OCI-LY1 (cell line): Measurements from ENCODE around the gene FRAS1.
"Not testable (repeated sequence)": the region's sequence is repeated elsewhere in the genome, so short reads cannot be mapped to it uniquely, and the experiment has no call there.

Experiments used
- H2AFZ ChIP-seq: fragments of 200-600 bp; sonication (generic), shearing (Covaris generic); 2 replicates; pipeline ENCODE4 v1.6.0; 2014; ENCODE audit warnings: antibody characterized with exemption, mild to moderate bottlenecking, low read length
- H3F3A ChIP-seq: fragments of 200-600 bp; sonication (generic), shearing (Covaris generic); 2 replicates; pipeline ENCODE4 v1.6.0; 2014; ENCODE audit warnings: mild to moderate bottlenecking, antibody characterized with exemption, low read length, moderate library complexity; ENCODE audit not compliant: insufficient read depth
- H3K27ac ChIP-seq: fragments of 200-600 bp; sonication (generic); 2 replicates; pipeline ENCODE4 v1.5.1; 2014; ENCODE audit warnings: low read length, mixed run types, mild to moderate bottlenecking, low read depth; ENCODE audit not compliant: poor library complexity, severe bottlenecking
- H3K27me3 ChIP-seq: fragments of 200-600 bp; sonication (generic); 2 replicates; pipeline ENCODE4 v1.6.0; 2014; ENCODE audit warnings: antibody characterized with exemption, mild to moderate bottlenecking, low read length, moderate library complexity; ENCODE audit not compliant: insufficient read depth
- H3K36me3 ChIP-seq: fragments of 200-600 bp; sonication (generic); 2 replicates; pipeline ENCODE4 v1.6.1; 2014; ENCODE audit warnings: mild to moderate bottlenecking, antibody characterized with exemption, low read length, moderate library complexity, mixed read lengths; ENCODE audit not compliant: insufficient read depth
- H3K4me1 ChIP-seq: fragments of 200-600 bp; sonication (generic); 2 replicates; pipeline ENCODE4 v1.5.1; 2014; ENCODE audit warnings: mild to moderate bottlenecking, low read length, moderate library complexity; ENCODE audit not compliant: insufficient read depth, severe bottlenecking
- H3K4me2 ChIP-seq: fragments of 200-600 bp; sonication (generic), shearing (Covaris generic); 2 replicates; pipeline ENCODE4 v1.6.1; 2014; ENCODE audit warnings: low read length
- H3K4me3 ChIP-seq: fragments of 200-600 bp; sonication (generic); 2 replicates; pipeline ENCODE4 v1.5.1; 2014; ENCODE audit warnings: low read length, low read depth, mild to moderate bottlenecking, mixed read lengths; ENCODE audit not compliant: poor library complexity, severe bottlenecking
- H3K79me2 ChIP-seq: fragments of 200-600 bp; shearing (Covaris generic); 2 replicates; pipeline ENCODE4 v1.6.1; 2016; ENCODE audit warnings: mixed run types, low read length, mixed read lengths; ENCODE audit not compliant: insufficient read depth
- H3K9ac ChIP-seq: fragments of 200-600 bp; sonication (generic), shearing (Covaris generic); 2 replicates; pipeline ENCODE4 v1.6.1; 2014; ENCODE audit warnings: mild to moderate bottlenecking, low read length, mixed read lengths
- H3K9me2 ChIP-seq: fragments of 200-600 bp; sonication (generic), shearing (Covaris generic); 2 replicates; pipeline ENCODE4 v1.6.1; 2014; ENCODE audit warnings: low read depth, mild to moderate bottlenecking, low read length, mixed read lengths
- H3K9me3 ChIP-seq: fragments of 200-600 bp; shearing (Covaris generic); 2 replicates; pipeline ENCODE4 v1.6.1; 2014; ENCODE audit warnings: low read length, mixed read lengths
- H4K20me1 ChIP-seq: fragments of 200-600 bp; sonication (generic), shearing (Covaris generic); 2 replicates; pipeline ENCODE4 v1.6.0; 2016; ENCODE audit warnings: mild to moderate bottlenecking, low read length; ENCODE audit not compliant: insufficient read depth
- CTCF ChIP-seq: fragments of 200-600 bp; sonication (generic), shearing (Covaris generic); IDR thresholded peaks from 2 replicates; pipeline ENCODE4 v1.5.1; 2017; ENCODE audit warnings: mild to moderate bottlenecking, antibody characterized with exemption, low read length, moderate library complexity, mixed read lengths
- EZH2 ChIP-seq: fragments of 200-600 bp; sonication (generic), shearing (Covaris generic); IDR thresholded peaks from 2 replicates; pipeline ENCODE4 v1.8.0; 2017; ENCODE audit warnings: borderline replicate concordance, mixed run types, mild to moderate bottlenecking, antibody characterized with exemption, low read length, moderate library complexity, mixed read lengths

The FRAS1 gene

GRCh38 chr4:78247536-78248285, 190.6 kb downstream of the FRAS1 start:
- Histone ChIP-seq H3K36me3 (no peaks in the 10 kb centered on the region), H3K4me2 (no peak overlapping the region), H3F3A (no peaks in the 10 kb centered on the region), H3K27ac (no peak overlapping the region), H3K79me2 (no peaks in the 10 kb centered on the region), H3K9ac (no peak overlapping the region), H3K4me3 (no peak overlapping the region), H3K4me1 (no peaks in the 10 kb centered on the region), H3K9me3 (no peaks in the 10 kb centered on the region), H2AFZ (no peak overlapping the region), H3K27me3 (no peaks in the 10 kb centered on the region), H4K20me1 (no peaks in the 10 kb centered on the region), H3K9me2 (no peaks in the 10 kb centered on the region)
- no peak for TF ChIP-seq CTCF
- TF ChIP-seq EZH2 = no peak

- Histone ChIP-seq H3K9me2 (no peaks in the 10 kb centered on the region), H3K27me3 (no peaks in the 10 kb centered on the region), H3K4me1 (no peaks in the 10 kb centered on the region), H3K36me3 (no peaks in the 10 kb centered on the region), H4K20me1 (no peaks in the 10 kb centered on the region), H3K4me2 (no peak overlapping the region), H3F3A (no peaks in the 10 kb centered on the region), H3K9ac (no peak overlapping the region), H2AFZ (no peak overlapping the region), H3K4me3 (no peak overlapping the region), H3K27ac (no peak overlapping the region), H3K79me2 (no peaks in the 10 kb centered on the region), H3K9me3 (no peaks in the 10 kb centered on the region)
- TF ChIP-seq EZH2 (no peak), CTCF (no peak)
These were observed 193.4 kb downstream of the FRAS1 start for GRCh38 chr4:78250500-78250899.

GRCh38 chr4:78252773-78253172, 195.7 kb downstream of the FRAS1 start:
- not testable (repeated sequence) for H3K9me2 ChIP-seq, H3K9ac ChIP-seq, H3K4me3 ChIP-seq, H4K20me1 ChIP-seq, H3K27ac ChIP-seq, H2AFZ ChIP-seq, H3K4me1 ChIP-seq, H3K79me2 ChIP-seq, H3K36me3 ChIP-seq, H3K9me3 ChIP-seq, H3K27me3 ChIP-seq, H3K4me2 ChIP-seq, H3F3A ChIP-seq

- Histone ChIP-seq H2AFZ (no peak overlapping the region), H3K4me1 (no peaks in the 10 kb centered on the region), H3K4me3 (no peak overlapping the region), H3K9me3 (no peaks in the 10 kb centered on the region), H4K20me1 (no peaks in the 10 kb centered on the region), H3K9ac (no peak overlapping the region), H3K9me2 (no peaks in the 10 kb centered on the region), H3K27me3 (no peaks in the 10 kb centered on the region), H3K79me2 (no peaks in the 10 kb centered on the region), H3K4me2 (no peak overlapping the region), H3K27ac (no peak overlapping the region), H3F3A (no peaks in the 10 kb centered on the region), H3K36me3 (no peaks in the 10 kb centered on the region)
- TF ChIP-seq EZH2 (no peak), CTCF (no peak)
These were observed 197.8 kb downstream of the FRAS1 start for GRCh38 chr4:78254893-78255292.
